ENCODE results near the gene CREB3L1. TPM values are rescaled to one million over a fixed set of nuclear protein-coding genes. Genes with fewer than 3 reads are reported as not detected.

CREB3L1 gene
- 0.41 TPM for total RNA-seq

- DNase-seq (ENCODE audit: low spot score in 2 of 2) (peak in 1 of 2 donors; percentile 62), FAIRE-seq (no peak)
Measured at GRCh38 chr11:46277622-46278386, at the start of gene CREB3L1. Gene CREB3L1 (plus strand): TSS chr11:46277662. CDS start chr11:46278112, 450 bp downstream.

GRCh38 chr11:46229230-46229629, 48.2 kb upstream of the CREB3L1 start:
- FAIRE-seq, result no peak
- no peak for DNase-seq (ENCODE audit: low spot score in 2 of 2)

GRCh38 chr11:46234311-46234710, 43.2 kb upstream of the CREB3L1 start:
- FAIRE-seq (no peak), DNase-seq (ENCODE audit: low spot score in 2 of 2) (no peak)

GRCh38 chr11:46235777-46236688, 41.4 kb upstream of the CREB3L1 start:
- no peak for FAIRE-seq
- DNase-seq (ENCODE audit: low spot score in 2 of 2), result no peak

- FAIRE-seq (no peak), DNase-seq (ENCODE audit: low spot score in 2 of 2) (no peak)
Measured at GRCh38 chr11:46236918-46237247, 40.6 kb upstream of the CREB3L1 start.

GRCh38 chr11:46237248-46238077, 40.0 kb upstream of the CREB3L1 start:
- FAIRE-seq (no peak), DNase-seq (ENCODE audit: low spot score in 2 of 2) (peak; percentile 50 to 52)

GRCh38 chr11:46238078-46238966, 39.1 kb upstream of the CREB3L1 start:
- FAIRE-seq, result no peak
- DNase-seq (ENCODE audit: low spot score in 2 of 2), result peak; percentile 66

GRCh38 chr11:46238967-46239800, 38.3 kb upstream of the CREB3L1 start:
- DNase-seq (ENCODE audit: low spot score in 2 of 2) (peak; percentile 91), FAIRE-seq (no peak)

- DNase-seq (ENCODE audit: low spot score in 2 of 2), result no peak
- no peak for FAIRE-seq
Measured at GRCh38 chr11:46239801-46240061, 37.7 kb upstream of the CREB3L1 start.

- DNase-seq (ENCODE audit: low spot score in 2 of 2), result no peak
- no peak for FAIRE-seq
Measured at GRCh38 chr11:46240371-46240770, 37.1 kb upstream of the CREB3L1 start.

GRCh38 chr11:46240861-46241260, 36.6 kb upstream of the CREB3L1 start:
- no peak for FAIRE-seq
- no peak for DNase-seq (ENCODE audit: low spot score in 2 of 2)

GRCh38 chr11:46242041-46242951, 35.2 kb upstream of the CREB3L1 start:
- DNase-seq (ENCODE audit: low spot score in 2 of 2), result no peak
- no peak for FAIRE-seq

- FAIRE-seq, result no peak
- DNase-seq (ENCODE audit: low spot score in 2 of 2), result peak; percentile 87 to 91
Measured at GRCh38 chr11:46242952-46243795, 34.3 kb upstream of the CREB3L1 start.

GRCh38 chr11:46243796-46244109, 33.7 kb upstream of the CREB3L1 start:
- FAIRE-seq, result no peak
- no peak for DNase-seq (ENCODE audit: low spot score in 2 of 2)

GRCh38 chr11:46246521-46246920, 30.9 kb upstream of the CREB3L1 start:
- FAIRE-seq (no peak), DNase-seq (ENCODE audit: low spot score in 2 of 2) (no peak)

GRCh38 chr11:46247090-46247489, 30.4 kb upstream of the CREB3L1 start:
- no peak for FAIRE-seq

GRCh38 chr11:46247659-46248058, 29.8 kb upstream of the CREB3L1 start:
- DNase-seq (ENCODE audit: low spot score in 2 of 2) (no peak), FAIRE-seq (no peak)

More at GRCh38 chr11:46247090-46247489, 30.4 kb upstream of the CREB3L1 start:
- DNase-seq (ENCODE audit: low spot score in 2 of 2), result no peak
